ENCODE data around the gene FLYWCH1. TPM values are rescaled to one million over a fixed set of nuclear protein-coding genes. Genes with fewer than 3 reads are reported as not detected.

The FLYWCH1 gene
- total and polyA plus RNA-seq, 7 donors = 6.9 to 51.5 (median 28.6) TPM

GRCh38 chr16:2954656-2955381 is 43.1 kb downstream of the FLYWCH1 start:
- WGBS, 2 donors = 33 to 67% methylated on average over 26 of the region's 26 CpGs
- no peak overlapping the region for H3K4me3 ChIP-seq
- DNase-seq = no peak
- peaks cover 0 to 5% (median 0%) of the 10 kb centered on the region in 4 donors for H3K36me3 ChIP-seq
- peaks cover 0 to 50% (median 33%) of the 10 kb centered on the region in 3 donors for H3K27me3 ChIP-seq
- no peak overlapping the region for H3K27ac ChIP-seq
- intact Hi-C loops (cut with DNase I) = no loop called here
- TF ChIP-seq POLR2AphosphoS5 (IDR thresholded peaks at IDR 0.05) (no peak), POLR2A (IDR thresholded peaks at IDR 0.05) (no peak), CTCF (IDR thresholded peaks at IDR 0.05) (no peak), EP300 (IDR thresholded peaks at IDR 0.05) (no peak)
- H3K9me3 ChIP-seq = no peaks in the 10 kb centered on the region
- H3K4me1 ChIP-seq = no peaks in the 10 kb centered on the region

- intact Hi-C loops (cut with DNase I) = no loop called here
- WGBS, 2 donors = 31 to 49% methylated on average over 10 of the region's 10 CpGs
Observed at GRCh38 chr16:2955438-2955778, 43.7 kb downstream of the FLYWCH1 start.

GRCh38 chr16:2955779-2956578 is 44.2 kb downstream of the FLYWCH1 start:
- Histone ChIP-seq H3K4me1 (no peaks in the 10 kb centered on the region), H3K36me3 (no peaks in the 10 kb centered on the region), H3K27ac (no peak overlapping the region), H3K27me3 (peaks cover 0 to 60% (median 45%) of the 10 kb centered on the region in 3 donors), H3K9me3 (no peaks in the 10 kb centered on the region), H3K4me3 (no peak overlapping the region)
- WGBS, 2 donors = 25 to 26% methylated on average over 21 of the region's 21 CpGs
- intact Hi-C loops (cut with DNase I) = no loop called here
- TF ChIP-seq POLR2AphosphoS5 (IDR thresholded peaks at IDR 0.05) (no peak), EP300 (IDR thresholded peaks at IDR 0.05) (no peak), POLR2A (IDR thresholded peaks at IDR 0.05) (no peak), CTCF (IDR thresholded peaks at IDR 0.05) (no peak)
- DNase-seq = no peak

More at GRCh38 chr16:2955438-2955778, 43.7 kb downstream of the FLYWCH1 start:
- TF ChIP-seq POLR2A (IDR thresholded peaks at IDR 0.05) (no peak), POLR2AphosphoS5 (IDR thresholded peaks at IDR 0.05) (no peak), EP300 (IDR thresholded peaks at IDR 0.05) (no peak), CTCF (IDR thresholded peaks at IDR 0.05) (no peak)
- no peak overlapping the region for H3K27ac ChIP-seq
- DNase-seq = no peak
- H3K4me3 ChIP-seq = no peak overlapping the region
- H3K4me1 ChIP-seq = no peaks in the 10 kb centered on the region
- H3K27me3 ChIP-seq = peaks cover 0 to 55% (median 39%) of the 10 kb centered on the region in 3 donors
- no peaks in the 10 kb centered on the region for H3K36me3 ChIP-seq
- no peaks in the 10 kb centered on the region for H3K9me3 ChIP-seq

GRCh38 chr16:2956579-2956956 is 44.8 kb downstream of the FLYWCH1 start:
- intact Hi-C loops (cut with DNase I) = no loop called here
- H3K9me3 ChIP-seq = no peaks in the 10 kb centered on the region
- DNase-seq = no peak
- WGBS, 2 donors = 87 to 91% methylated on average over 11 of the region's 11 CpGs
- peaks cover 0 to 66% (median 51%) of the 10 kb centered on the region in 3 donors for H3K27me3 ChIP-seq
- TF ChIP-seq POLR2A (IDR thresholded peaks at IDR 0.05) (no peak), EP300 (IDR thresholded peaks at IDR 0.05) (no peak), POLR2AphosphoS5 (IDR thresholded peaks at IDR 0.05) (no peak), CTCF (IDR thresholded peaks at IDR 0.05) (no peak)
- no peak overlapping the region for H3K4me3 ChIP-seq
- no peak overlapping the region for H3K27ac ChIP-seq
- no peaks in the 10 kb centered on the region for H3K4me1 ChIP-seq
- no peaks in the 10 kb centered on the region for H3K36me3 ChIP-seq
